ENCODE results near the gene EARS2.
A peak's percentile ranks its signal among the peaks of the same experiment; 100 is the strongest.
"Not testable (repeated sequence)": the region's sequence is repeated elsewhere in the genome, so short reads cannot be mapped to it uniquely, and the experiment has no call there.

The EARS2 gene

GRCh38 chr16:23504453-23505179, 52.5 kb downstream of the EARS2 start:
- DNase-seq: peak; percentile 36

DNA sequence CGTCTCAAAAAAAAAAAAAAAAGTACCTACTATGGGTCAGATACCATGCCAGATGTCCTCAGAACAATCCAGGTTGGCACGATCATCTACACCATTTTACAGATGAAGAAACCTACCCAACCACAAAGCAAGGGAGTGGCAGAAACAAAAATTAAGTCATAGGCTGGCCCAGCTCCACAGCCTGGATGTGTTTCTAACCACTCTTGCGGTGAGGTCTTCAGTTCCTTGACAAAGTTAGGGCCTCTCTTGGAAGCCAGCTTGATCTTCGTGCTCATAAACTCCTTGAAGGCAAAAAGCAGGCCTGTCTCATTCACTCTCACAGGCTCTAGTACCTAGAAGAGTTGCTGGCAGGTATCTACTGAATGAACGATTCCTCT, 53.1 kb downstream of the EARS2 start:
- peak; percentile 1 for DNase-seq

- no peak for DNase-seq
These were observed 54.7 kb downstream of the EARS2 start for GRCh38 chr16:23502466-23502865.

GRCh38 chr16:23501291-23501690, 55.9 kb downstream of the EARS2 start:
- no peak for DNase-seq

- no peak for DNase-seq
These were observed 56.3 kb downstream of the EARS2 start for GRCh38 chr16:23500862-23501225.

DNA sequence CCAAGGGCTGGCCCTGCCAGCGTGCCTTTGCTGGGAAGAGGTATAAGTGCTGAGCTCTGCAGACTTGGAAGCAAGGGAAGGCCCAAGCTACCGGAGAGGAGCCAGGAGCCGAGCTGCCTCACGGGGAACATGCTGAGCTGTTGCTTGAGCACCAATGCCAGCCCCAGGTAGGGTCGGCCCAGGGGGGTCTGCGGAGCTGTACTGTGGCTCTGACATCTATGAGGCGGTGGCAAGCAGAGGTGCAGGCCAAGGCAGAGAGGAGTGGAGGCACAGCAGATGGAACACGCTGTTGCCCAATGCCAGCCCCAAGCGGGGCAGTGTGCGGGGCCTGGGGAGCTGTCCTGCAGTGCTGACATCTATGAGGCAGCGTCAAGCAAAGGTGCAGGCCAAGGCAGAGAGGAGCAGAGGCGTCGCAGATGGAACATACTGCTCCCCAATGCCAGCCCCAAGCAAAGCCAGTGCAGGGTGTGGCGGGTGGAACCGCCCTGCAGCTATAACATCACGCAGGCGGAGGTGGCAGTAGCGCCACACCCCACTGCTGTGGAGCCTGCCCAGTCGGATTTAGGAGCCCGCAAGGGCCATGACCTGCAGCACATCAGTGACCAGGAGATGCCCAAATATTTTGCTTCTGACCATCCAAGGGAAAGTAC, 56.8 kb downstream of the EARS2 start:
- DNase-seq: no peak

GRCh38 chr16:23499801-23500200, 57.3 kb downstream of the EARS2 start:
- DNase-seq: no peak

DNA sequence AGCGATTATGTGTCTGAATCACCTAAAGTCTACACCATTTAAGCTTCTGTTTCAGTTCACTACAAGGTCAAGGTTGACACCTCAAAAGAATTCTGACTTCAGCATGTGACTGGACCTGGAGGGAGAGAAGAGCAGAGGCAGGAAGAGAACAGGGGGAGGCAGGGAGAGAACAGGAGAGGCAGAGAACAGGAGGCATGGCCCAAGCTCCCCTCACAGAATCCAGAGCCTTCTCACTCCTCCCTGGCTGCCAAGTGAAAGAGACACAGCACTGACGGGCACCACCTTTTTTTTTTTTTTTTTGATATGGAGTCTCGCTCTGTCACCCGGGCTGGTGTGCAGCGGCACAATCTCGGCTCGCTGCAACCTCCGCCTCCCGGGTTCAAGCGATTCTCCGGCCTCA, 58.3 kb downstream of the EARS2 start:
- no peak for DNase-seq

DNA sequence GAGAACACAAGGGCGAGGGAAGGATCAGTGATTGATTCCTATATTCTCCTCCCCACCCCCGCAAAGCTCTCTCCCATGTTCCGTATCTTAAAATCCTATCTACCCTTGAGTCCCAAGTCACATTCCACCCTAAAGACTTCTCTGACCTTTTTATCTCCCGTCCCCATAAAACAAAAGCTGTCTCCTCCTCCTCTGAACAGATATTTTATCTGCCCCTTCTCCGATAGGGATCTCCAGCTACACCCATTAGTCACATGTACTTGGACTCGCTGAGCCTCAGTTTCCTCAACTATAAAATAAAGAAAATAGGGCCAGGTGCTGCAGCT, 59.6 kb downstream of the EARS2 start:
- DNase-seq: no peak

GRCh38 chr16:23496821-23497542, 60.2 kb downstream of the EARS2 start:
- DNase-seq: no peak

- DNase-seq: no peak
These were observed 61.5 kb downstream of the EARS2 start for GRCh38 chr16:23495671-23496070.

GRCh38 chr16:23494188-23494587, 63.0 kb downstream of the EARS2 start:
- DNase-seq: no peak

DNA sequence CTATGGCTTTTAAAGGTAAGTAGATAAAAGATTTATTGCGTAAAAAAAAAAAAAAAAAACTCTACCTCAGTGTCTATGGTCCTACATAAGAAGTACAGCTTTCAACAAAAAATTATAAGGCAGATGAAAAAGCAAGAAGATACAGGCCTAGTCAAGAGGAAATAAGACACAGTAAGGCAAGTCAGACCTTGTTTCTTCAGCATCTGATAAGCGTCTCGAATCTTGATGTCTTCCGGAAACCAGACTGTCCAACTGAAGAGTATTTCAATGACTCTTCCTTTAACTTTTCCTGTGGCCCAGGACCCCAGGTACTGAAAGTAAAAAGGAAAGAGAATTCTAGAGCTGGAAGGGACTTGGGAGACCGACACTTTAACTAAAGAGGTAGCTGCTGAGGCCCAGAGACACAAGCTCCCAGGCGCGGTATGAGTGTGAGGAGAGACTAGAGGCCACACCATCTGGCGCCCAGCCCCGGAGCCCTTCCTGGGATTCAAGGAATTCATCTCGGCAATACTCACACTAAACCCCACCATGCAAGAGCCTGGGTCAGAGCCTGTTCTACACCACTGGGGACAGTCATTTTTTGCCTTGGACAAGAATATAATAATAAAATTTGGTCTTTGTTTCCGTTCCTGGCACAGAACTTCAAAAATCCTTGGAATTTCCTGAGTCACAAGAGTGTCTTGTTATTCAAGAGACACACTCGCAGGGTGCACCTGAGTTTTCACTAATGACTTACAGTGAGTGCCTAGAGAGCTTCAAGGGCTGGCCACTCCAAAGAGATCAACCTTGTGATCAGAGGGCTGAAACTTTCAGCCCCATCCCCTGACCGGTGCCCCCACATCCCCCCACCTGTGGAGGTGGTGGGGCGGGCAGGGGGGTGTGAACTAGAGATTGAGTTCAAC, 65.4 kb downstream of the EARS2 start:
- DNase-seq: no peak

DNA sequence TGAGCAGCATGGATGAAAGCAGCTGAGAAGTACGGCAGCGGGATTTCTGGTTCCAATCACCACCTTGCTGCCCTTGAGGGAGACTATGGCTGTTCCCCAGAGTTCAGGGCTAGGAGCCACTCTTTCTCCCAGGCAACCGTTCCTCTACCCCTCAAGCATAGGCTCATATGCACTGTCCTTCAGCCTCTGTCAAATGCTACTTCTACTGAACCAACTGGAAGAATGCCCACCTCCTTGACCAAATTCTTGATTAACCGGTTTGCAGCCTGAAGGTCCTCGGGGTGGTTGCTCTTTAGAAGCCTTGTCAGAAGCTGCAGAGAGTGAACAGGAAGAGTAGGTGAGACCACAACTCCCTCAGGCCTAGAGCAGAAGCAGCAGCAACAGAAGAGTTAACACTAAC, 70.7 kb downstream of the EARS2 start:
- no peak for DNase-seq

- no peak for DNase-seq
These were observed 71.3 kb downstream of the EARS2 start for GRCh38 chr16:23485841-23486240.

DNA sequence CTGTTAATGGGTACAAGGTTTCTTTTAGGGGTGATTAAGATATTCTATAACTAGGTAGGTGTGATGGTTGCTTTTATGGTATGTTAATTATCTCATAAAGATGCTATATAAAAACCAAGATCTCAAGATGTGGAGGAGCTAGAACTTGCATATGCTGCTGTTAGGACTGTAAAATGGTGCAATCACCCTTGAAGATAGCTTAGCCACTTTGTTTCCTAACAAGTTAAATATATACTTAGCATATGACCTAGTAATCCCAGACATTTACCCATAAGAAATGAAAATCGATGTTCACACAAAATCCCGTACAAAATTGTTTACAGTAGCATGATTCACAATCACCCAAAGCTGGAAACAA, 71.9 kb downstream of the EARS2 start:
- no peak for DNase-seq

DNA sequence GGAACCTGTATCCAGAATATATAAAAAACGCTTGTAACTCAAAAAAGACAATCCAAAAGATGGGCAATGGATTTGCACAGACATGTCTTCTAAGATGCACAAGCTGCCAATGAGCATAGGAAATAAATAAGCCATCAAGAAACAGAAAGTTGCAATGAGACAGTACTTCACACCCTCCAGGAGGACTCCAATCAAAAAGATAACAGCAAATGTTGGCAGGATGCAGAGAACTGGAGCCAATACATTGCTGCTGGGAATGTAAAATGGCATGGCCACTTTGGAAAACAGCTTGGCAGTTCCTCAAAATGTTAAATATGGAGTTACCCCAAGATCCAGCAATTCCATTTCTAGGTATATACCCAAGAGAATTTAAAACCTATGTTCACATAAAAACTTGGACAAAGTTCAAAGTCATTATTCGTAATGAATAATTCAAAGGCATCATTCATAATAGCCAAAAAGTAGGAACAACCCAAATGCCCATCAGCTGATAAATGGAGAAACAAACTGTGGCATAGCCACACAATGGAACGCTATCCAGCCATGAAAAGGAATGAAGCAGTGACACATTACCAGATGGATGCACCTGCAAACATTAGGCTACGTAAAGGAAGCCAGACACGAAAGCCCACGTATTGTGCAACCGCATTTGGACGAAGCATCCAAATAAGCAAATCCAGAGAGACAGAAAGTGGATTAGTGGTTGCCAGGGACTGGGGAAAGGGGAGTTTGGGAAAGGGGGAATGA, 72.5 kb downstream of the EARS2 start:
- no peak for DNase-seq

GRCh38 chr16:23483492-23483891, 73.7 kb downstream of the EARS2 start:
- DNase-seq: not testable (repeated sequence)

DNA sequence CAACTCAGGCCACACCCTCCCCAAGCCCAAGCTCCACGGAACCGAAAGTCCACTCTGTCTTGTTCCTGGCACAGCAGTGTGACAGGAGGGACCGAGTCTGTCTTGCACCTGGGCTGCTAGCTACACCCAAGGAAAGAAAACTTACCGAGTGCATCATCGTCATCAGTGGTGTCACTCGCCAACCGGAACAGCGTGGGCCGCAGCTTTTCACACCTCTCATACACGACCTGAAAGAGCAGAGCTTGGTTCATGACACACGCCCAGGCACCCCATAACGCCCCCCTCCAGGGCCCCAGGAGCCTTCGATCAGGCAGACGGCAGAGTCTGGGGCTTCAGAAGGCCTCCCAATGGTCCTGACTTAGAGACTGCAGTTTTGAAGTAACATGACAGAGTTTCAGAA, 74.4 kb downstream of the EARS2 start:
- DNase-seq: no peak

- DNase-seq: no peak
These were observed 76.9 kb downstream of the EARS2 start for GRCh38 chr16:23480257-23480656.

- DNase-seq: no peak
These were observed 78.0 kb downstream of the EARS2 start for GRCh38 chr16:23479138-23479537.

DNA sequence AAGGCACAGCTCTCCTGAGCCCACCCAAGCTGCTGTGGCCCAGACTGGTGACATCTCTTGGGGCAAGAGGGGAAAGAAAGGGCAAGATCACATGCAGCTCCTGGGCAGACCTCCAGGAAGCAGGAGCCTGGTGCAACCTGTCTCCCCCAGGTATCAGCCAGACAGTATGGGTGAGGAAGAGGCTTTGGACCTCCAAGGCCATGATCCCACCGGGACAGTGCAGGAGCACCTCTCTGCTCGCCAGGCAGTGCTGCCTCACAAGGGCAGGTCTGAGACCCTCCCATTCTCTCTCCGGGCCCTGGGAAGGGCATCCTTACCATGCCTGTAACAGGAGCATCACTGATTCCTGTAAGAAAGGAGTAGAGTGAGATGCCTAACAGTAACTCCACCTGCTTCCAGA, 78.6 kb downstream of the EARS2 start:
- no peak for DNase-seq

GRCh38 chr16:23476289-23476688, 80.9 kb downstream of the EARS2 start:
- no peak for DNase-seq

All from NCI-H446 treated with DMSO at 0.1 percent for 48 hours (cell line).